Activated T-helper 2 cell treated with anti-CD3 and anti-CD28 coated beads, Interferon-gamma antibody, Interleukin-2, Interleukin-4, amounts not matched to agents 10 μg/mL and 5 μg/mL and 100 μg/mL, durations not matched to agents 14 hours and 24 hours and 36 hours (primary cell): ENCODE measurements around the gene SFTPA1. TPM values are rescaled to one million over a fixed set of nuclear protein-coding genes. Genes with fewer than 3 reads are reported as not detected.
"Not testable (repeated sequence)": the region's sequence is repeated elsewhere in the genome, so short reads cannot be mapped to it uniquely, and the experiment has no call there.

Experiments used
- DNase-seq: peaks from one replicate; pipeline ENCODE4 v3.0.0; 2021; ENCODE audit warnings: low spot score
- H3K27ac Mint-ChIP-seq: one replicate; pipeline ENCODE4 v1.8.0; 2021; ENCODE audit warnings: mixed read lengths
- H3K27me3 Mint-ChIP-seq: one replicate; pipeline ENCODE4 v1.8.0; 2021; ENCODE audit warnings: low read depth, mixed read lengths
- H3K36me3 Mint-ChIP-seq: one replicate; pipeline ENCODE4 v1.8.0; 2021; ENCODE audit warnings: low read depth, mixed read lengths
- H3K4me1 Mint-ChIP-seq: one replicate; pipeline ENCODE4 v1.8.0; 2021; ENCODE audit warnings: low read depth, mixed read lengths
- H3K4me3 Mint-ChIP-seq: one replicate; pipeline ENCODE4 v1.8.0; 2021; ENCODE audit warnings: low read depth, mild to moderate bottlenecking, moderate library complexity, mixed read lengths
- H3K9me3 Mint-ChIP-seq: one replicate; pipeline ENCODE4 v1.8.0; 2021; ENCODE audit warnings: mixed read lengths
- intact Hi-C: fragments of 100-400 bp; cut with micrococcal nuclease; formaldehyde crosslinking; loops from one replicate; pipeline ENCODE4 v1.15.1; 2023
- total RNA-seq: library from RNA; stranded (reverse); gene quantifications from 2 replicates; pipeline ENCODE4 v1.2.3, GENCODE V29; 2022

SFTPA1 gene
- total RNA-seq, 1 donor from 2014 or later: not detected

- no peaks in the 10 kb centered on the region for H3K9me3 Mint-ChIP-seq
- intact Hi-C loops: no loop called here
- H3K36me3 Mint-ChIP-seq: no peaks in the 10 kb centered on the region
- H3K27ac Mint-ChIP-seq: no peak overlapping the region
- peaks cover 8% of the 10 kb centered on the region for H3K27me3 Mint-ChIP-seq
- H3K4me3 Mint-ChIP-seq: no peak overlapping the region
- H3K4me1 Mint-ChIP-seq: no peaks in the 10 kb centered on the region
- no peak for DNase-seq
Observed at GRCh38 chr10:79627075-79627474, 16.3 kb downstream of the SFTPA1 start.

GRCh38 chr10:79628083-79628482 is 17.3 kb downstream of the SFTPA1 start:
- intact Hi-C loops: no loop called here
- DNase-seq: no peak
- Mint-ChIP-seq H3K4me3 (no peak overlapping the region), H3K4me1 (no peaks in the 10 kb centered on the region), H3K27ac (no peak overlapping the region), H3K27me3 (peaks cover 9% of the 10 kb centered on the region), H3K36me3 (no peaks in the 10 kb centered on the region), H3K9me3 (no peaks in the 10 kb centered on the region)

GRCh38 chr10:79628988-79629954 is 18.5 kb downstream of the SFTPA1 start:
- intact Hi-C loops: no loop called here
- no peak for DNase-seq
- no peaks in the 10 kb centered on the region for H3K36me3 Mint-ChIP-seq
- H3K27ac Mint-ChIP-seq: no peak overlapping the region
- peaks cover 16% of the 10 kb centered on the region for H3K27me3 Mint-ChIP-seq
- no peak overlapping the region for H3K4me3 Mint-ChIP-seq
- H3K9me3 Mint-ChIP-seq: no peaks in the 10 kb centered on the region
- H3K4me1 Mint-ChIP-seq: no peaks in the 10 kb centered on the region

GRCh38 chr10:79629955-79630327 is 19.2 kb downstream of the SFTPA1 start:
- Mint-ChIP-seq H3K27ac (no peak overlapping the region), H3K9me3 (no peaks in the 10 kb centered on the region), H3K27me3 (peaks cover 16% of the 10 kb centered on the region), H3K36me3 (no peaks in the 10 kb centered on the region), H3K4me3 (no peak overlapping the region), H3K4me1 (no peaks in the 10 kb centered on the region)
- intact Hi-C loops: no loop called here
- no peak for DNase-seq

GRCh38 chr10:79636654-79637199 is 26.0 kb downstream of the SFTPA1 start:
- H3K4me1 Mint-ChIP-seq, DNase-seq, intact Hi-C loops, H3K4me3 Mint-ChIP-seq, H3K9me3 Mint-ChIP-seq, H3K27ac Mint-ChIP-seq, H3K36me3 Mint-ChIP-seq: not testable (repeated sequence)
- peaks cover 13% of the 10 kb centered on the region for H3K27me3 Mint-ChIP-seq

- intact Hi-C loops: no loop called here
- Mint-ChIP-seq H3K9me3 (no peaks in the 10 kb centered on the region), H3K4me3 (no peak overlapping the region), H3K4me1 (no peaks in the 10 kb centered on the region), H3K36me3 (no peaks in the 10 kb centered on the region), H3K27me3 (peaks cover 11% of the 10 kb centered on the region), H3K27ac (no peak overlapping the region)
- DNase-seq: no peak
Observed at GRCh38 chr10:79638318-79638717, 27.6 kb downstream of the SFTPA1 start.

GRCh38 chr10:79652695-79653094 is 42.0 kb downstream of the SFTPA1 start:
- DNase-seq, H3K27ac Mint-ChIP-seq, H3K4me3 Mint-ChIP-seq, intact Hi-C loops, H3K4me1 Mint-ChIP-seq, H3K9me3 Mint-ChIP-seq, H3K36me3 Mint-ChIP-seq: not testable (repeated sequence)
- peaks cover 12% of the 10 kb centered on the region for H3K27me3 Mint-ChIP-seq

GRCh38 chr10:79663287-79663686 is 52.5 kb downstream of the SFTPA1 start:
- intact Hi-C loops, H3K9me3 Mint-ChIP-seq, H3K4me1 Mint-ChIP-seq, H3K4me3 Mint-ChIP-seq, DNase-seq, H3K27ac Mint-ChIP-seq, H3K36me3 Mint-ChIP-seq: not testable (repeated sequence)
- H3K27me3 Mint-ChIP-seq: peaks cover 15% of the 10 kb centered on the region

- not testable (repeated sequence) for DNase-seq
Observed at GRCh38 chr10:79664686-79665085, 53.9 kb downstream of the SFTPA1 start.

More at GRCh38 chr10:79664686-79665085, 53.9 kb downstream of the SFTPA1 start:
- H3K4me1 Mint-ChIP-seq, H3K27ac Mint-ChIP-seq, H3K27me3 Mint-ChIP-seq, H3K36me3 Mint-ChIP-seq, intact Hi-C loops, H3K4me3 Mint-ChIP-seq, H3K9me3 Mint-ChIP-seq: not testable (repeated sequence)

Other genes starting within 250 kb of the SFTPA1 start
- 2.1 and 2.6 TPM in 2 replicates for gene ZCCHC24, start 165.3 kb upstream of the SFTPA1 start, total RNA-seq
- 0.23 and 0.32 TPM in 2 replicates for gene EIF5AL1, start 98.4 kb upstream of the SFTPA1 start, total RNA-seq
- gene SFTPA2, start 50.5 kb upstream of the SFTPA1 start, total RNA-seq: not detected in 2 replicates
- gene NUTM2B, start 92.3 kb downstream of the SFTPA1 start, total RNA-seq: 0.59 and 1.1 TPM in 2 replicates
- gene NUTM2E, start 215.8 kb downstream of the SFTPA1 start, total RNA-seq: 0.11 TPM in 1 of 2 replicates, not detected in the other